ENCODE measurements around the gene TXNDC2. TPM values are rescaled to one million over a fixed set of nuclear protein-coding genes. Genes with fewer than 3 reads are reported as not detected.

TXNDC2 gene
- total and polyA plus RNA-seq, 2 of the 4 experiments (the other 2 are of a cell fraction) = 0.18 TPM; not detected in 1

DNA sequence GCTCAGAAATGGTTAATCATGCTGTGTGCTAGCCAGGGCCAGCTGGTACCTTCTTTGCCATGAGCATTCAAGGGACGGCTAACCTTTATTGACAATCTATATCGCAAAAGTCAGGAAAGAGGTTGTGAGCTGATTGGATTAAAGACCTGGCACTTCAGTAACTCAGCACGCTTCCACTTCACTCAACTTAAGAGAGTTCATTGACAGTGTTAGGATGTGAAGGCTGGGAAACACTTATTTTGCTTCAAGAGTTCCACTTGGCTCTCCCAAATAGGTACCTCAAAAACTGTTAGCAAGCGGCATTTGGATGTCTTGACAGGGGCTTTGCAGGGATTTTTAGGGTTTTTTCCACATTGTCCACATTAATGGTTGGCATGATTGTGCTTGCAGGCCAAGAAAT lies 25.1 kb upstream of the TXNDC2 start:
- Histone ChIP-seq H2BK15ac (ENCODE audit: low read depth, low read length) (no peak overlapping the region), H3K14ac (replicated peaks; ENCODE audit: low read depth, low read length) (no peak overlapping the region), H3K18ac (ENCODE audit: low read depth, low read length) (no peak overlapping the region), H3K23ac (ENCODE audit: low read depth, low read length) (no peak overlapping the region), H3K4ac (ENCODE audit: low read depth, low read length) (no peak overlapping the region), H3K36me3 (ENCODE audit: control insufficient read depth, insufficient read depth, low read length) (peaks cover 3% of the 10 kb centered on the region; the same call in 1 of the 2 replicates), H3K4me2 (ENCODE audit: low read depth, low read length) (no peak overlapping the region), H3K9ac (ENCODE audit: low read depth, low read length) (no peak overlapping the region), H2BK5ac (ENCODE audit: low read depth, low read length, poor library complexity, severe bottlenecking) (no peak overlapping the region), H3K79me1 (ENCODE audit: low read depth in 1 of 2, low read length in 2 of 2) (peaks cover 2 to 5% of the 10 kb centered on the region in 2 experiments; a peak in 1 of 4 replicates), H2BK20ac (ENCODE audit: low read depth, low read length) (no peak overlapping the region), H2BK120ac (ENCODE audit: low read depth, low read length) (no peak overlapping the region), H2AK5ac (ENCODE audit: low read depth, low read length) (no peak overlapping the region), H4K91ac (ENCODE audit: insufficient read depth, low read depth, low read length) (no peak overlapping the region), H3K4me3 (ENCODE audit: insufficient read depth, low read depth, low read length) (no peak overlapping the region), H4K8ac (ENCODE audit: low read depth in 2 of 2, low read length in 2 of 2) (no peak overlapping the region), H3K27ac (ENCODE audit: insufficient read depth, low read length) (no peak overlapping the region), H2AFZ (replicated peaks; ENCODE audit: low read length, poor library complexity) (no peak overlapping the region), H3K9me3 (ENCODE audit: control insufficient read depth, insufficient read depth, low read length) (peaks cover 4% of the 10 kb centered on the region; the same call in 1 of the 2 replicates), H3K56ac (ENCODE audit: extremely low read depth, insufficient read depth, low read length) (no peak overlapping the region), H4K20me1 (ENCODE audit: insufficient read depth, low read length) (no peaks in the 10 kb centered on the region), H4K5ac (ENCODE audit: low read depth, low read length) (no peak overlapping the region), H3K27me3 (ENCODE audit: control insufficient read depth, insufficient read depth, low read length) (no peaks in the 10 kb centered on the region), H2AK9ac (replicated peaks; ENCODE audit: low read depth, low read length, poor library complexity) (no peak overlapping the region), H3K4me1 (ENCODE audit: control insufficient read depth, insufficient read depth, low read length) (peaks cover 1% of the 10 kb centered on the region; the same call in 1 of the 2 replicates), H3K9me1 (ENCODE audit: insufficient read depth, low read length) (peaks cover 3% of the 10 kb centered on the region; the same call in 1 of the 2 replicates)
- ChIA-PET CTCF (interaction anchor here (0.6 kb wide), 2 partner anchors 248 to 1460 kb away, joined by 3 to 4 read pairs; no protein-coding TSS in a partner anchor), POLR2A (ENCODE audit: unreplicated experiment) (no interaction called here)
- no TSS peak for BruUV-seq (replicated peaks)
- intact Hi-C loops (cut with micrococcal nuclease) (no loop called here), dilution Hi-C loops (cut with HindIII; ENCODE audit: low sequenced_read_pairs, unreplicated experiment) (no loop called here), in situ Hi-C loops (cut with MboI; ENCODE audit: low sequenced_read_pairs) (no loop called here)
- TF ChIP-seq MAZ (IDR thresholded peaks at IDR 0.05; ENCODE audit: borderline replicate concordance, low read depth, low read length) (no peak), NFE2L2 (IDR thresholded peaks at IDR 0.05; ENCODE audit: low read depth, low read length) (no peak)
- ATAC-seq (ENCODE audit: low read depth) = no peak
- no peak for DNase-seq
- 100% methylated on average over 1 of the region's 4 CpGs; no CpG with 5 or more reads in 1 of the 2 experiments for WGBS, 2 experiments (ENCODE audit: extremely low coverage in 2 of 2, insufficient read length in 1 of 2)
